Skeletal muscle tissue (tissue), 4 donors: Measurements from ENCODE around the gene BTN1A1. TPM values are rescaled to one million over a fixed set of nuclear protein-coding genes. Genes with fewer than 3 reads are reported as not detected.

Experiments
- H3K27ac ChIP-seq: one replicate; pipeline ENCODE4 v1.7.0; 2013; ENCODE audit warnings: mild to moderate bottlenecking, low read depth, low read length, inconsistent platforms
- H3K27me3 ChIP-seq, 3 donors: one replicate each; pipeline ENCODE4 v1.7.0; 2013; ENCODE audit warnings: low read length in 3 of 3; ENCODE audit not compliant: control insufficient read depth in 3 of 3, insufficient read depth in 3 of 3
- H3K36me3 ChIP-seq, 3 donors: one replicate each; pipeline ENCODE4 v1.7.0; 2013; ENCODE audit warnings: low read length in 3 of 3; ENCODE audit not compliant: control insufficient read depth in 3 of 3, insufficient read depth in 3 of 3
- H3K4me1 ChIP-seq, 3 donors: one replicate each; pipeline ENCODE4 v1.7.0; 2013; ENCODE audit warnings: low read length in 3 of 3, mild to moderate bottlenecking in 3 of 3; ENCODE audit not compliant: control insufficient read depth in 3 of 3, insufficient read depth in 3 of 3
- H3K4me3 ChIP-seq, 3 donors: one replicate each; pipeline ENCODE4 v1.7.0; 2013; ENCODE audit warnings: low read length in 3 of 3
- H3K9ac ChIP-seq, 3 donors: one replicate each; pipeline ENCODE4 v1.7.0; 2013; ENCODE audit warnings: low read length in 3 of 3, mild to moderate bottlenecking in 3 of 3, moderate library complexity in 2 of 3, low read depth in 1 of 3
- H3K9me3 ChIP-seq, 3 donors: one replicate each; pipeline ENCODE4 v1.7.0; 2013; ENCODE audit warnings: low read length in 3 of 3; ENCODE audit not compliant: control insufficient read depth in 3 of 3
- total RNA-seq: library from RNA; depleted of rRNA; stranded (reverse); fragments of >200 nt; gene quantifications from one replicate; pipeline ENCODE4 v1.2.3, GENCODE V29; 2014
- donor health status: Osteomylitis.

The BTN1A1 gene
- total RNA-seq, 1 donor from 2014 or later: not detected

- no peaks in the 10 kb centered on the region for H3K9me3 ChIP-seq
- H3K27ac ChIP-seq: no peak overlapping the region
- H3K9ac ChIP-seq: no peak overlapping the region
- no peaks in the 10 kb centered on the region for H3K4me1 ChIP-seq
- H3K36me3 ChIP-seq: no peaks in the 10 kb centered on the region
- H3K4me3 ChIP-seq: no peak overlapping the region
- H3K27me3 ChIP-seq: no peaks in the 10 kb centered on the region
These were observed 13.7 kb upstream of the BTN1A1 start for GRCh38 chr6:26486358-26486757.

- H3K36me3 ChIP-seq: no peaks in the 10 kb centered on the region
- H3K4me1 ChIP-seq: no peaks in the 10 kb centered on the region
- no peak overlapping the region for H3K9ac ChIP-seq
- H3K9me3 ChIP-seq: no peaks in the 10 kb centered on the region
- no peak overlapping the region for H3K4me3 ChIP-seq
- no peaks in the 10 kb centered on the region for H3K27me3 ChIP-seq
- H3K27ac ChIP-seq: no peak overlapping the region
These were observed 12.6 kb upstream of the BTN1A1 start for GRCh38 chr6:26487466-26487865.

GRCh38 chr6:26489996-26490964 is 9.8 kb upstream of the BTN1A1 start:
- Histone ChIP-seq H3K4me3 (no peak overlapping the region), H3K27me3 (no peaks in the 10 kb centered on the region), H3K4me1 (no peaks in the 10 kb centered on the region), H3K27ac (no peak overlapping the region), H3K9me3 (no peaks in the 10 kb centered on the region), H3K36me3 (no peaks in the 10 kb centered on the region), H3K9ac (no peak overlapping the region)

GRCh38 chr6:26491604-26492003 is 8.5 kb upstream of the BTN1A1 start:
- H3K4me3 ChIP-seq: no peak overlapping the region
- no peak overlapping the region for H3K27ac ChIP-seq
- no peak overlapping the region for H3K9ac ChIP-seq
- no peaks in the 10 kb centered on the region for H3K36me3 ChIP-seq
- H3K4me1 ChIP-seq: no peaks in the 10 kb centered on the region
- no peaks in the 10 kb centered on the region for H3K27me3 ChIP-seq
- H3K9me3 ChIP-seq: no peaks in the 10 kb centered on the region

GRCh38 chr6:26493258-26493657 is 6.8 kb upstream of the BTN1A1 start:
- Histone ChIP-seq H3K36me3 (no peaks in the 10 kb centered on the region), H3K4me3 (no peak overlapping the region)

GRCh38 chr6:26494117-26494516 is 6.0 kb upstream of the BTN1A1 start:
- Histone ChIP-seq H3K4me1 (no peaks in the 10 kb centered on the region), H3K9me3 (no peaks in the 10 kb centered on the region), H3K36me3 (no peaks in the 10 kb centered on the region), H3K27ac (no peak overlapping the region), H3K9ac (no peak overlapping the region), H3K4me3 (no peak overlapping the region), H3K27me3 (no peaks in the 10 kb centered on the region)

More at GRCh38 chr6:26493258-26493657, 6.8 kb upstream of the BTN1A1 start:
- no peak overlapping the region for H3K27ac ChIP-seq
- H3K9me3 ChIP-seq: no peaks in the 10 kb centered on the region
- no peak overlapping the region for H3K9ac ChIP-seq
- no peaks in the 10 kb centered on the region for H3K4me1 ChIP-seq
- no peaks in the 10 kb centered on the region for H3K27me3 ChIP-seq

- Histone ChIP-seq H3K9me3 (no peaks in the 10 kb centered on the region), H3K4me1 (no peaks in the 10 kb centered on the region), H3K4me3 (no peak overlapping the region), H3K9ac (no peak overlapping the region), H3K36me3 (no peaks in the 10 kb centered on the region), H3K27ac (no peak overlapping the region), H3K27me3 (no peaks in the 10 kb centered on the region)
These were observed 4.8 kb upstream of the BTN1A1 start for GRCh38 chr6:26495281-26495680.

- peaks cover 14 to 19% (median 14%) of the 10 kb centered on the region in 3 donors for H3K27me3 ChIP-seq
- H3K27ac ChIP-seq: no peak overlapping the region
- no peaks in the 10 kb centered on the region for H3K36me3 ChIP-seq
- no peak overlapping the region for H3K4me3 ChIP-seq
- no peak overlapping the region for H3K9ac ChIP-seq
- peaks cover 3 to 7% (median 6%) of the 10 kb centered on the region in 3 donors for H3K4me1 ChIP-seq
- H3K9me3 ChIP-seq: no peaks in the 10 kb centered on the region
These were observed 2.5 kb upstream of the BTN1A1 start for GRCh38 chr6:26497610-26498009.

- H3K9ac ChIP-seq: peak overlapping the region in 1 of 3 donors; percentile 25
- no peaks in the 10 kb centered on the region for H3K36me3 ChIP-seq
- H3K27ac ChIP-seq: no peak overlapping the region
- H3K27me3 ChIP-seq: peaks cover 17 to 23% (median 17%) of the 10 kb centered on the region in 3 donors
- peaks cover 3 to 7% (median 6%) of the 10 kb centered on the region in 3 donors for H3K4me1 ChIP-seq
- H3K4me3 ChIP-seq: peak overlapping the region; percentile 44 to 68 (median 67)
- no peaks in the 10 kb centered on the region for H3K9me3 ChIP-seq
These were observed 1.4 kb downstream of the BTN1A1 start for GRCh38 chr6:26501482-26501986.

- H3K4me1 ChIP-seq: peaks cover 3 to 7% (median 6%) of the 10 kb centered on the region in 3 donors
- no peaks in the 10 kb centered on the region for H3K9me3 ChIP-seq
- no peak overlapping the region for H3K27ac ChIP-seq
- H3K27me3 ChIP-seq: peaks cover 17 to 23% (median 17%) of the 10 kb centered on the region in 3 donors
- no peak overlapping the region for H3K9ac ChIP-seq
- no peaks in the 10 kb centered on the region for H3K36me3 ChIP-seq
- no peak overlapping the region for H3K4me3 ChIP-seq
These were observed 2.1 kb downstream of the BTN1A1 start for GRCh38 chr6:26502165-26502564.
